ENCODE results near the gene GPSM3.

- TF ChIP-seq CTCF (IDR thresholded peaks at IDR 0.05) (no peak), POLR2A (IDR thresholded peaks at IDR 0.05) (no peak)
These were observed 2.7 kb downstream of the GPSM3 start for GRCh38 chr6:32189742-32190053.

Data from uterus (tissue), 2 donors.